Effector memory CD4-positive, alpha-beta T cell (primary cell): Measurements from ENCODE around the gene PKNOX2.

ENCODE experiments used
- DNase-seq, 3 donors: peaks; one replicate each; pipeline ENCODE4 v3.0.0-alpha.2; 2020
- H3K27ac ChIP-seq: 2 replicates; pipeline ENCODE4 v1.7.0; 2013; ENCODE audit warnings: mild to moderate bottlenecking, low read length, moderate library complexity; ENCODE audit not compliant: insufficient read depth, poor library complexity, severe bottlenecking
- H3K27me3 ChIP-seq: replicated peaks from 2 replicates; pipeline ENCODE4 v1.7.0; 2013; ENCODE audit warnings: mild to moderate bottlenecking, low read length; ENCODE audit not compliant: insufficient read depth, control insufficient read depth, poor library complexity, severe bottlenecking
- H3K36me3 ChIP-seq: 2 replicates; pipeline ENCODE4 v1.7.0; 2013; ENCODE audit warnings: mild to moderate bottlenecking, low read length, moderate library complexity; ENCODE audit not compliant: control insufficient read depth, insufficient read depth
- H3K4me1 ChIP-seq: 2 replicates; pipeline ENCODE4 v1.7.0; 2013; ENCODE audit warnings: low read length, mild to moderate bottlenecking; ENCODE audit not compliant: control insufficient read depth, insufficient read depth, poor library complexity, severe bottlenecking
- H3K4me3 ChIP-seq: 2 replicates; pipeline ENCODE4 v1.7.0; 2013; ENCODE audit warnings: low read length, low read depth, mild to moderate bottlenecking; ENCODE audit not compliant: insufficient read depth, poor library complexity, severe bottlenecking
- H3K9me3 ChIP-seq: 2 replicates; pipeline ENCODE4 v1.7.0; 2013; ENCODE audit warnings: mild to moderate bottlenecking, low read length, moderate library complexity; ENCODE audit not compliant: control insufficient read depth

PKNOX2 gene

DNA sequence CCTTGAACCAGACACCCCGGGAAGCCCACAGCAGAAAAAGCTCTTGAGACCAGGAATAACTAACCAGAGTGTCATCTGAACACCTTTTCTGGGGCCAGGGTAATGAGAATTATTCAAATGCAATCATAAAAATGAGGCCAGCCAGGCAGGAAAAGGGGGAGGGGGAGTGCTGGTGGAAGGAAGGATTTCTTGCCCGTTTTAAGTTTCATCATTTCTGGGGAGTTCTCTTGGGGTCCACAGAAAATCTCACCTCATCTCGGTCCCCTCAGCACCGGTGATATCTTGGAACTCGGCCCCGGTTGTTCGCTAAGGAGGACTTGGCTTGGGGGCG, 495 bp upstream of the PKNOX2 start:
- H3K27me3 ChIP-seq = peaks cover 35% of the 10 kb centered on the region
- no peak for DNase-seq
- peaks cover 18% of the 10 kb centered on the region for H3K4me1 ChIP-seq
- no peak overlapping the region for H3K4me3 ChIP-seq
- H3K9me3 ChIP-seq = no peaks in the 10 kb centered on the region
- H3K27ac ChIP-seq = no peak overlapping the region
- H3K36me3 ChIP-seq = no peaks in the 10 kb centered on the region

- peak overlapping the region; percentile 75 for H3K4me3 ChIP-seq
- H3K27me3 ChIP-seq = peaks cover 42% of the 10 kb centered on the region
- no peaks in the 10 kb centered on the region for H3K9me3 ChIP-seq
- no peak overlapping the region for H3K27ac ChIP-seq
- H3K4me1 ChIP-seq = peaks cover 18% of the 10 kb centered on the region
- no peak for DNase-seq
- no peaks in the 10 kb centered on the region for H3K36me3 ChIP-seq
Observed at GRCh38 chr11:125165111-125165842, 726 bp downstream of the PKNOX2 start.

- Histone ChIP-seq H3K4me3 (peak overlapping the region; percentile 75), H3K9me3 (no peaks in the 10 kb centered on the region), H3K27ac (no peak overlapping the region), H3K36me3 (no peaks in the 10 kb centered on the region), H3K4me1 (peaks cover 18% of the 10 kb centered on the region), H3K27me3 (peaks cover 43% of the 10 kb centered on the region)
- no peak for DNase-seq
Observed at GRCh38 chr11:125165843-125166763, 1.6 kb downstream of the PKNOX2 start.

GRCh38 chr11:125166764-125167291, 2.3 kb downstream of the PKNOX2 start:
- H3K4me3 ChIP-seq = peak overlapping the region; percentile 75

GRCh38 chr11:125167292-125167953, 2.9 kb downstream of the PKNOX2 start:
- Histone ChIP-seq H3K27ac (no peak overlapping the region), H3K9me3 (no peaks in the 10 kb centered on the region), H3K4me1 (peaks cover 18% of the 10 kb centered on the region), H3K36me3 (no peaks in the 10 kb centered on the region), H3K27me3 (peaks cover 43% of the 10 kb centered on the region), H3K4me3 (no peak overlapping the region)
- no peak for DNase-seq

More at GRCh38 chr11:125166764-125167291, 2.3 kb downstream of the PKNOX2 start:
- no peak for DNase-seq
- peaks cover 18% of the 10 kb centered on the region for H3K4me1 ChIP-seq
- H3K36me3 ChIP-seq = no peaks in the 10 kb centered on the region
- H3K9me3 ChIP-seq = no peaks in the 10 kb centered on the region
- peaks cover 43% of the 10 kb centered on the region for H3K27me3 ChIP-seq
- no peak overlapping the region for H3K27ac ChIP-seq

DNA sequence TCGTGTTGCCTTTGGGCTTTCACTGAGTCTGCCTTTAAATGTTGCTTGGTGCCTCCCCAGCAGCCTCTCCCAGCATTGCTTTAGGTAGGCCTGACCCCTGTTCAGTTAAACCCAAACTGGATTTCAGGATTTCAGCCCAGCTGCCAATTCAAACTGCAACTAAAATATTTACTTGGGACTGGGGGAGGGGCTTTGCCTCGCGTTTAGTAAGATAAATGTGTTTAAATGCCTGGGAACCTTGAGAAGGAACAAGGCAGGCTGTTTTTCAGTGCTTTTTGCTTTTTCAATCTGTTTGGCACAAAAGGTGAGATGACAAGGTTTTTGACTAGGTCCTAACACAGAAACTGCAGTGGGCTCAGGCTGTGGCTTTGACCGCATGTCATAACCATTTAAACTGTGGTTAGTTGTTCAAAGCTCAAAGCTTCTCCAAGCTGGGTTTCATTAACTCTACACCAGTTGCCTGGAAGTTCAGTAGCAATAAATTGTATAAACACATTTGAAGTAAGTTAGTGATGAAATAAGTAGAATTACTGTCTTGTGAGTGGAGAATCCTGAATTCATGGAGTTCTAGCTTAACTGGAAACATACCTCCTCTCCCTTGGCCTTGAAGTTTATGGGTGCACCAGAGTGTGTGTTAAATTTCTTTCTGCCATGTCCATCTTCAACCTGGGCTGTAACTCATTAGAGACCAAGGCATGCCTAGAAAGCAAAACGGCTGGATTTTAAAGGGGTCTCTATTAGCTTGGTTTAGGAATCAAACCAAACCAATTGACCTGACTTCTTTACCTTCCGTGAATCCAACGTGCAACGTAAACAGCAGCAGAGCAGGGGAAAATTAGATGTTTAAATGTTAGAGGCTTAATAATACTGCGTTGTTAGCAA, 3.6 kb downstream of the PKNOX2 start:
- H3K27ac ChIP-seq = no peak overlapping the region
- no peak overlapping the region for H3K4me3 ChIP-seq
- H3K9me3 ChIP-seq = no peaks in the 10 kb centered on the region
- H3K27me3 ChIP-seq = peaks cover 43% of the 10 kb centered on the region
- H3K4me1 ChIP-seq = peaks cover 18% of the 10 kb centered on the region
- DNase-seq = no peak
- H3K36me3 ChIP-seq = no peaks in the 10 kb centered on the region

GRCh38 chr11:125168918-125169456, 4.4 kb downstream of the PKNOX2 start:
- Histone ChIP-seq H3K27ac (no peak overlapping the region), H3K9me3 (no peaks in the 10 kb centered on the region), H3K27me3 (peaks cover 43% of the 10 kb centered on the region), H3K4me1 (peaks cover 18% of the 10 kb centered on the region), H3K36me3 (no peaks in the 10 kb centered on the region), H3K4me3 (no peak overlapping the region)
- no peak for DNase-seq

- Histone ChIP-seq H3K27me3 (peaks cover 43% of the 10 kb centered on the region), H3K36me3 (no peaks in the 10 kb centered on the region), H3K9me3 (no peaks in the 10 kb centered on the region), H3K27ac (no peak overlapping the region), H3K4me1 (peaks cover 18% of the 10 kb centered on the region), H3K4me3 (no peak overlapping the region)
- no peak for DNase-seq
Observed at GRCh38 chr11:125170001-125170509, 5.5 kb downstream of the PKNOX2 start.

DNA sequence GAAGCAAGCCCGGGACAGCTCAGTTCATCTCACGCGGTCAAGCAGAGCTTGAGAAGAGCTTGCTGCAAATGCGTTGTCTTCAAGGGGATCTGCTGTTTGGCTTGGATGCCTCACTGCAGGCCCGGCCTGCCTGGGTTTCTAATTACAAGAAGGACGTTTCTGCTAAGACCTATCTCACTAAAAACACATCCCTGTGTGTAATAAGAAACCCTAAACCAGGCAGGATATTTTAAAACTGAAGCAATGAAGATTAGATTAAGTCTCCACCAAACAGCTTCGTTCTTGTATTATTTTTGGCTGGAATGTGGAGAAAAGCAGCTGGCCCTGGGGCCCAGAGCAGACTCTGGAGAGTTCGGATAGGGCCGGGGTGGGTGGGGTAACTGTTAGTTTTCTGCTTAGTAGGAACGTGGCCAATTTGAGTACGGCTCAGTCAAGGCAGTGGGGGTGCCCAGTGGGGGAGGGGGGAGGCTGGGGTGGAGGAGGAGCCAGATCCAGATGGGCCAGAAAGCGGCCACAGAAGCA, 6.0 kb downstream of the PKNOX2 start:
- DNase-seq = no peak
- no peak overlapping the region for H3K27ac ChIP-seq
- H3K27me3 ChIP-seq = peaks cover 39% of the 10 kb centered on the region
- H3K4me1 ChIP-seq = peaks cover 14% of the 10 kb centered on the region
- no peaks in the 10 kb centered on the region for H3K36me3 ChIP-seq
- no peak overlapping the region for H3K4me3 ChIP-seq
- H3K9me3 ChIP-seq = no peaks in the 10 kb centered on the region
